ENCODE data around the gene CCDC141. TPM values are rescaled to one million over a fixed set of nuclear protein-coding genes. Genes with fewer than 3 reads are reported as not detected.
A peak's percentile ranks its signal among the peaks of the same experiment; 100 is the strongest.

The CCDC141 gene
- total RNA-seq, 1 donor = not detected

DNA sequence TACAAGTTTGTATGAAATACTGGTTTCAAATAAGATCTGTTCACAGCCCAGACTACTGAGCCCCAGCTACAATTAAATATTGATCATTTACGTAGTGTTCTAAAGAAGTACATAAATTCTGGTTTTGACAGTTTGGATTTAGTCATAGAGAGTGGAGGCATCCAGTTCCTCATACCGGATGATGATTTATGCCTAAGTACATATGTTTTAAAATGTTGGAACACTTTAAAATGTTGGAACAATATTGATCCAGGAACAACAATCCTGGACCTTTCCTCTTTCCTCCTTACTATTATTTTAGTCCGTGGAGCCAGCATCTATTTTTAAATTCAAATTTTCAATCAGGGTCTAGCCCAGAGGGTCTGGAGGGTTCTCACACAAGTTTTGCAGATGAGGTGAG, 220.0 kb downstream of the CCDC141 start:
- H3K9me3 ChIP-seq (ENCODE audit: low read depth, low read length) = no peaks in the 10 kb centered on the region
- no peaks in the 10 kb centered on the region for H3K36me3 ChIP-seq (ENCODE audit: insufficient read depth, low read length)
- H2AFZ ChIP-seq (ENCODE audit: low read length) = no peak overlapping the region
- no peaks in the 10 kb centered on the region for H3K27me3 ChIP-seq (ENCODE audit: insufficient read depth, low read length)
- no peaks in the 10 kb centered on the region for H4K20me1 ChIP-seq (ENCODE audit: insufficient read depth, low read length)
- H3K79me2 ChIP-seq (ENCODE audit: insufficient read depth, low read length) = no peaks in the 10 kb centered on the region
- no peak overlapping the region for H3K4me3 ChIP-seq (ENCODE audit: insufficient read depth, low read length)
- H3K4me2 ChIP-seq (ENCODE audit: insufficient read depth, low read length) = no peak overlapping the region
- no peak overlapping the region for H3K27ac ChIP-seq (ENCODE audit: low read depth, low read length)
- peaks cover 16% of the 10 kb centered on the region for H3K4me1 ChIP-seq (ENCODE audit: insufficient read depth, low read length)
- TF ChIP-seq, protein P1, sequence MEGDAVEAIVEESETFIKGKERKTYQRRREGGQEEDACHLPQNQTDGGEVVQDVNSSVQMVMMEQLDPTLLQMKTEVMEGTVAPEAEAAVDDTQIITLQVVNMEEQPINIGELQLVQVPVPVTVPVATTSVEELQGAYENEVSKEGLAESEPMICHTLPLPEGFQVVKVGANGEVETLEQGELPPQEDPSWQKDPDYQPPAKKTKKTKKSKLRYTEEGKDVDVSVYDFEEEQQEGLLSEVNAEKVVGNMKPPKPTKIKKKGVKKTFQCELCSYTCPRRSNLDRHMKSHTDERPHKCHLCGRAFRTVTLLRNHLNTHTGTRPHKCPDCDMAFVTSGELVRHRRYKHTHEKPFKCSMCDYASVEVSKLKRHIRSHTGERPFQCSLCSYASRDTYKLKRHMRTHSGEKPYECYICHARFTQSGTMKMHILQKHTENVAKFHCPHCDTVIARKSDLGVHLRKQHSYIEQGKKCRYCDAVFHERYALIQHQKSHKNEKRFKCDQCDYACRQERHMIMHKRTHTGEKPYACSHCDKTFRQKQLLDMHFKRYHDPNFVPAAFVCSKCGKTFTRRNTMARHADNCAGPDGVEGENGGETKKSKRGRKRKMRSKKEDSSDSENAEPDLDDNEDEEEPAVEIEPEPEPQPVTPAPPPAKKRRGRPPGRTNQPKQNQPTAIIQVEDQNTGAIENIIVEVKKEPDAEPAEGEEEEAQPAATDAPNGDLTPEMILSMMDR (IDR thresholded peaks at IDR 0.05; ENCODE audit: extremely low read depth, low read depth, low read length) = no peak
- no peak for DNase-seq (ENCODE audit: insufficient read length, low spot score, missing footprints)

DNA sequence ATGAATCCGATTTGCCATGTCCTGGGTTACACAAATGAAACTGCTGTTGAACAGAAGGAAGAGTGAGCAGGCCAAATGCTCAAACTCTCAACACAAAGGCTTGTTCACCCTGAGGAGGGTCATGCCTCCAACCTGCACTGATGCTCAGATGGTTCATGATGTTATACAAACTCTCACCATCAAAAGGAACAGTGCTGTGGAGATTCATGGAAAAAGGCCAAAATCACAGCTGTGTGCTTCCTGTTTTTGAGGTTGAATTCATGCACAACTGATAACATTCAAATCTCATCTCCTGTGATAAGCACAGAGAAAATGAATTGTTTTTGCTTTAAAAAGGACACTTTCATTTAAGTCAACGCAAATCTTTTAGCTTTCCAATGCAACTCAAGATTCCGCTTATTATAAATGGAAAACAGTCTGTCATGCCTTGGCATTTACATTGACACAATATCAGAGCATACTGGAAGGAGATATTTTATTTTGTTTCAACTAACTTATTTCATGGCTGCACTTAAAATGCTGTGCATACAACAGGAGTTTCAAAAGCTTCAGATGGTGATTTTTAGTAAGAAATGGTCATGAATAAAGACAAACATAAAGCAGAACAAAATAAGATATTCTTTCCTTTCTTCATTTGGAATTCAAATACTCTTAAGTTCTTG, 220.5 kb downstream of the CCDC141 start:
- DNase-seq (ENCODE audit: insufficient read length, low spot score, missing footprints) = no peak
- H3K4me1 ChIP-seq (ENCODE audit: insufficient read depth, low read length) = peaks cover 16% of the 10 kb centered on the region

DNA sequence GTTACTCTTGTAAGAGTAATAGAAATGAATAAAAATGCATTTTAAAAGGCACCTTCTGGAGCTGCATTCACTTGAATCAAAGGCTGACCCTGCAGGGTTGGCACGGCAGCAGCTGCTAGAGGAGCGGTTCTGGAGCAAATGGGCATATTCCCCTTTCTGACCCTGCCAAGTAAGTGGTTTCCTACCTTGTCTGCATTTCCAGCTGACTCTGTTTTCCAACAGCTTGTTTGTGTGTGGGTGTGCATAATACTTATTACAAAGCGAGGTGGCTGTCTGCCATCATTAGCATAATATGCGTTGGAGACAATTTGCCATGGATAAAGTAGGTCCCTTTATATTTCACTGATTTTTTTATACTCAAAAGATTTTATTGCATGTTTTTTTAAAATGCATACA, 221.5 kb downstream of the CCDC141 start:
- H3K4me2 ChIP-seq (ENCODE audit: insufficient read depth, low read length) = peak overlapping the region; percentile 69
- H3K36me3 ChIP-seq (ENCODE audit: insufficient read depth, low read length) = no peaks in the 10 kb centered on the region
- H3K4me1 ChIP-seq (ENCODE audit: insufficient read depth, low read length) = peaks cover 16% of the 10 kb centered on the region
- H2AFZ ChIP-seq (ENCODE audit: low read length) = peak overlapping the region; percentile 76
- no peaks in the 10 kb centered on the region for H3K27me3 ChIP-seq (ENCODE audit: insufficient read depth, low read length)
- no peak for DNase-seq (ENCODE audit: insufficient read length, low spot score, missing footprints)
- peak overlapping the region; percentile 49 for H3K4me3 ChIP-seq (ENCODE audit: insufficient read depth, low read length)
- H4K20me1 ChIP-seq (ENCODE audit: insufficient read depth, low read length) = no peaks in the 10 kb centered on the region
- TF ChIP-seq, protein P1 (IDR thresholded peaks at IDR 0.05; ENCODE audit: extremely low read depth, low read depth, low read length) = no peak
- H3K79me2 ChIP-seq (ENCODE audit: insufficient read depth, low read length) = no peaks in the 10 kb centered on the region
- H3K9me3 ChIP-seq (ENCODE audit: low read depth, low read length) = no peaks in the 10 kb centered on the region
- no peak overlapping the region for H3K27ac ChIP-seq (ENCODE audit: low read depth, low read length)

More for the DNA sequence above, 220.5 kb downstream of the CCDC141 start:
- H3K36me3 ChIP-seq (ENCODE audit: insufficient read depth, low read length) = no peaks in the 10 kb centered on the region
- H3K4me3 ChIP-seq (ENCODE audit: insufficient read depth, low read length) = no peak overlapping the region
- H3K4me2 ChIP-seq (ENCODE audit: insufficient read depth, low read length) = no peak overlapping the region
- H3K9me3 ChIP-seq (ENCODE audit: low read depth, low read length) = no peaks in the 10 kb centered on the region
- H3K27me3 ChIP-seq (ENCODE audit: insufficient read depth, low read length) = no peaks in the 10 kb centered on the region
- no peak overlapping the region for H3K27ac ChIP-seq (ENCODE audit: low read depth, low read length)
- TF ChIP-seq, protein P1 (IDR thresholded peaks at IDR 0.05; ENCODE audit: extremely low read depth, low read depth, low read length) = no peak
- H4K20me1 ChIP-seq (ENCODE audit: insufficient read depth, low read length) = no peaks in the 10 kb centered on the region
- no peaks in the 10 kb centered on the region for H3K79me2 ChIP-seq (ENCODE audit: insufficient read depth, low read length)
- no peak overlapping the region for H2AFZ ChIP-seq (ENCODE audit: low read length)

DNA sequence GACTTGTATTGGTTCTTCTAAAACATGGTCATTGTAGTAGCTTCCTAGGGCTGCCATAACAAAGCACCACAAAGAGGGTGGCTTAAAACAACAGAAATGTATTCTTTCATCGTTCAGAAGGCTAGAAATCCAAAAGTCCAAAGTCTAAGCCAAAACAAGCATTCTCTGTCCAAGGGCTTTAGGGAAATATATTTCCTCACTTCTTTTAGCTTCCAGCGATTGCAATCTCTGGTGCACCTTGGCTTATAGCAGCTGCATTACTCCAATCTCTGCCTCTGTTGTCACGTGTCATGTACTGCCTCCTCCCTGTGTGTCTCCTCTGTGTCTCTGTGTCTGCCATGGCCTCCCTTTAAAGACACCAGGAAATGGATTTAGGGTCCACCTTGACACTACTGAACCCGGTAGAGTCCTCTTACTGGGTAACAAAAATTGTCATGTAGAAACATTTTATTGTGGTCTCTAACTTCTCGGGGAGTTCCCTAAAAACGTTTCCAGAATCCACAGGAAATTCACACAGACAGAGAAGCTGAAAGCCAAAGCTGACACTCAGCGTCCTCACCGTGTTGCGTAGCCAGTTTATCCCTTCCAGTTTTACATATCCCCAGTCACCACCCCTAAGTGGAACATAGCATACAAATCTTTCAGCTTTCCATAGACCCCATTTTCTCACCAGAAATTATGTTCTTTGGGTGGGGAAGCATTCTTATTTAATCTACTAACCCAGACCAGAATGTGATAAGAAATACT, 222.0 kb downstream of the CCDC141 start:
- H3K4me2 ChIP-seq (ENCODE audit: insufficient read depth, low read length) = peak overlapping the region; percentile 69
- peak overlapping the region; percentile 76 for H2AFZ ChIP-seq (ENCODE audit: low read length)
- H3K27ac ChIP-seq (ENCODE audit: low read depth, low read length) = peak overlapping the region; percentile 10
- no peaks in the 10 kb centered on the region for H3K27me3 ChIP-seq (ENCODE audit: insufficient read depth, low read length)
- H3K4me3 ChIP-seq (ENCODE audit: insufficient read depth, low read length) = peak overlapping the region; percentile 49
- no peaks in the 10 kb centered on the region for H3K36me3 ChIP-seq (ENCODE audit: insufficient read depth, low read length)
- peaks cover 16% of the 10 kb centered on the region for H3K4me1 ChIP-seq (ENCODE audit: insufficient read depth, low read length)
- H4K20me1 ChIP-seq (ENCODE audit: insufficient read depth, low read length) = no peaks in the 10 kb centered on the region
- TF ChIP-seq, protein P1 (IDR thresholded peaks at IDR 0.05; ENCODE audit: extremely low read depth, low read depth, low read length) = no peak
- no peak for DNase-seq (ENCODE audit: insufficient read length, low spot score, missing footprints)
- H3K9me3 ChIP-seq (ENCODE audit: low read depth, low read length) = no peaks in the 10 kb centered on the region
- no peaks in the 10 kb centered on the region for H3K79me2 ChIP-seq (ENCODE audit: insufficient read depth, low read length)
